LNCAP (cell line): ENCODE data around the gene STX5.

Experiments used
- CTCF ChIP-seq: fragments of 450-650 bp; IDR thresholded peaks from 2 replicates; pipeline ENCODE4 v1.5.1; 2017; ENCODE audit warnings: mild to moderate bottlenecking

The STX5 gene

DNA sequence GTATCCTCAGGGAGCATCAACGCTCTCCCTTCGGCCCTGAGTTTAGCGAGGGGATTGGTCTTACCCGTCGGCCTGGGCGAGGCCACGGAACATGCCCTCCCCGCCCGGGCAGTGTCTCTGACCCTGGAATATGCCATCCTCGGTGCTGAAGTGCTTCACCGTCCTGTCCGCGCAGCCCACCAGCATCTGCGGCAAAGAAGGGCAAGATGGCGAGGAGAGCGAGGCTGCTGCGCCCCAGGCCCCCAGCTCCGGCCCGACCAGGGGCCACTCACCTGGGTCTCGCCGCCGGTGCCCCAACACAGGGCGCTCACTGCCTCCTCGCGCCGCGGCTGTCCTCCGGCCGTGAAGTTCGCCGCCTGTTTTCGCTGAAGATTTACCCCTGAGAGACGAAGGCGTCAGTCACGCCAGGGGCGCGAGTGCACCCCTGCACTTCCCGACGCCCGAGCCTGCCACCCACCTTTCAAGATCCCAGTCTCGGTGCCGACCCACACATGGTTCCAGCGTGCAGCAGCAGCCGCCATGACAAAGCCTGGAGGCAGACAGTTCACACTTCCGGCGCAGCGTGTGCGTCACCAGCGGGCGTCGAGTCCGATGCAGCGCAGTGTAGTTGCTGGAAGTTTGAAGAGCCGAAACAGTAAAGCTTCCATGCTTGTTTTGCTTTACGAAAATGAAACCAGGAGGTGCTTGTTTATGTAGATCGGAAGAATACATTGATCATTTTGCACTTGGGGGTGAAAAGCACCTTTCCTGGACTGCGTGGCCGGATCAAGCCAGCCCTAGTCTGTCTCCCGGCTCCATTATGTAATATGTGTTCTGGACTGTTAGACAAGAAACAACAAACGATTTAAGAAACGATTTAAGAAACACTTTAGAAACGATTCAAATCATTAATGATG, 7.4 kb upstream of the STX5 start, which contains the start of gene WDR74:
Gene WDR74, minus strand, starts transcription at position 541 of the 896 bp plus-strand sequence. Its CDS starts 20 bp downstream, at position 521.
- TF ChIP-seq CTCF, result no peak

DNA sequence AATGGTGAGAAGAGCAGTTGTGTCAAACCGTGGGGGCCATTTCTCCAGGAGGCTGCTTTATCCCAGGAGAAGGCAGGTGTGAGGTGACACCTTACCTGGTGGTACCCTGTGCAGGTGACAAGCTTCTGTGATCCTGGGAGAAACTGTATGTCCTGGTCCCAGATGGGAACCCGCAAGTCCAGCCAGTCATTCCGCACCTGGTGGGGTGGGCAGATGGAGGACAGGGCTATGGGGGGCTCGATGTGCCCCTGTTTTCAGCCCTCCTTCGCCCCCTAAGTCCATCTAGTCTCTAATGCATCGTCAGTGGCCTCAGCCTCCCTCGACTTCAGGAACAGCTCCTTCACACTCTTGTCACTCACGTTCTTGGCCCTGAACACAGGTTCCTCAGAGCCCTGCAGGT, 3.5 kb upstream of the STX5 start:
- TF ChIP-seq CTCF, result no peak

GRCh38 chr11:62832336-62833234, 734 bp upstream of the STX5 start, which contains the start of gene TEX54:
Gene TEX54 (minus strand): TSS chr11:62832841.
- no peak for TF ChIP-seq CTCF

DNA sequence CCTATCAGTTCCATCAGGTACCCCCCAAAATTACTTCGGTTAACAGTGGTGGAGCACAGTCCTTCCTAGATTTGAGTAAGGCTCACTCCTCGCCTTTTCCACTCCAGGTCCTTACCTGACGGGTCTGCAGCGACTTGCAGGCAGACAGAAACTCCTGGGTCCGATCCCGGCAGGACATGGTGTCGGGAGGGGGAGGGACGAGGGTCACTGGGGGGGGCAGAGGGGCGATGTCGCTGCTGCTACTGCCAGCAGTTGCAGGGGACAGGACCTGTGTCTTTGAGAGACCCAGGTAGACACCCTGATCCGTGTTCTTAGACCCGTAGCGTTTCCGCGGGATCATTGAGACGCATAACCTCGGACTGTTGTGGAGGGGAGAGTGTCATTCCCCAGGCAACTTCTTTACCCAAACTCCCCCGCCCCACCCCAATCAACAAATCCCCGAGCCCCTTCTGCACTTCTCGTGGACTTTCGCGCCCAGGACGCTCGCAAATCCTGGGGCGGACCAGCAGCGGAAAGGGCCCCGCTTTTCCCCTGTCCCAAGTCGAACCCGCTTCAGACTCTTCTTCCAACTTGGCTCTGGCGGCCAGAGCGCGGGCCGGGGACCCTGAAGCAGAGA, 839 bp downstream of the STX5 start:
- no peak for TF ChIP-seq CTCF

DNA sequence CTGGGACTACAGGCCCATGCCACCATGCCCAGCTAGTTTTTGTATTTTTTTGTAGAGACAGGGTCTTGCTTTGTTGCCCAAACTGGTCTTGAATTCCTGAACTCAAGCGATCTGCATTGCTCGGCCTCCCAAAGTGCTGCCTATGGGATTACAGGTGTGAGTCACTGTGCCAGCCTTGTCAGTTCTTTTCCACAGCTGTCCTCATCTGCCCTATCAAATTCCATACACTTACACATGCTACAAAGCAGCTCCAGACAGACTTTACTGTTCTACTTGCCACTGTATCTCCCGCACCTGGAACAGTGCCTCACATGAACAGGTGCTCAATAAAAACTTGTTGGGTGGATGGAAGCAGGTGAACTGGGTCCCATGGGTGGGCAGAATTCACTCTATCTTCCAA, 8.2 kb downstream of the STX5 start:
- TF ChIP-seq CTCF, result no peak

DNA sequence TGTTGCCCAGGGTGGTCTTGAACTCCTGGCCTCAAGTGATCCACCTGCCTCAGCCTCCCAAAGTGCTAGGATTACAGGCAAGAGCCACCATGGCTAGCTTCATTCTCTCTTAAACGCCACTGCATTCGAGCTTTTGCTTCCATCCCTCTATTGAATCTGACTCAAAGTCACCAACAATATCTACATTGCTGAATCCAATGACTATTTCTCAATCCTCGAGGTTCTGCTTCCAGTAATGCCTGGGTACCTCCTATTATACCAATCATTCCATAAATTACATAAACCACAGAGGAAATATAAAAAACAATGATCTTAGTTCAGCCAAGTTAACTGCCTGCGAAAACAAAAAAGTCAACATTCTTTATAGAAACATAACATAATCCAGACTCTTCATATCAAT, 14.7 kb downstream of the STX5 start:
- no peak for TF ChIP-seq CTCF

- TF ChIP-seq CTCF, result no peak
Observed at GRCh38 chr11:62816557-62816956, 15.3 kb downstream of the STX5 start.
